MCF 10A (cell line): Measurements from ENCODE around the gene NAA38. TPM values are rescaled to one million over a fixed set of nuclear protein-coding genes. Genes with fewer than 3 reads are reported as not detected.

Experiments
- BruUV-seq: library from RNA; stranded (reverse); fragments of 400-500 nt; replicated peaks from 2 replicates; lab custom pipeline; 2021; lab: Mats Ljungman, UMichigan
- CTCF ChIA-PET: fragments of 300-600 bp; sonication (Branson Sonifier 250); formaldehyde crosslinking; extraction: SDS; loops from one replicate; lab custom pipeline; 2021; ENCODE audit warnings: antibody characterized with exemption, inconsistent platforms; lab: Yijun Ruan, JAX
- POLR2A ChIA-PET: fragments of 300-600, 350-650 bp; sonication (Branson Sonifier 250); formaldehyde crosslinking; extraction: SDS; loops from one replicate; lab custom pipeline; 2020; ENCODE audit warnings: antibody characterized with exemption, inconsistent platforms; lab: Yijun Ruan, JAX
- DNase-seq: peaks from one replicate; pipeline ENCODE4 v3.0.0-alpha.2; 2018; ENCODE audit not compliant: unreplicated experiment
- H3K27ac Mint-ChIP-seq: one replicate; pipeline ENCODE4 v1.8.0; 2022; ENCODE audit warnings: mild to moderate bottlenecking, low read depth, mixed read lengths; ENCODE audit not compliant: unreplicated experiment
- H3K27me3 Mint-ChIP-seq: one replicate; pipeline ENCODE4 v1.8.0; 2022; ENCODE audit warnings: mixed read lengths; ENCODE audit not compliant: insufficient read depth, unreplicated experiment
- H3K36me3 Mint-ChIP-seq: one replicate; pipeline ENCODE4 v1.8.0; 2022; ENCODE audit warnings: mild to moderate bottlenecking, moderate library complexity, mixed read lengths; ENCODE audit not compliant: insufficient read depth, unreplicated experiment
- H3K4me1 Mint-ChIP-seq: one replicate; pipeline ENCODE4 v1.8.0; 2022; ENCODE audit warnings: mixed read lengths; ENCODE audit not compliant: insufficient read depth, unreplicated experiment
- H3K4me3 Mint-ChIP-seq: one replicate; pipeline ENCODE4 v1.8.0; 2022; ENCODE audit warnings: mild to moderate bottlenecking, moderate library complexity, mixed read lengths; ENCODE audit not compliant: unreplicated experiment
- H3K9me3 Mint-ChIP-seq: one replicate; pipeline ENCODE4 v1.8.0; 2022; ENCODE audit warnings: mixed read lengths; ENCODE audit not compliant: unreplicated experiment
- CTCF ChIP-seq: fragments of 200-600 bp; IDR thresholded peaks from one replicate; pipeline ENCODE4 v1.8.0; 2022; ENCODE audit warnings: antibody characterized with exemption, mild to moderate bottlenecking; ENCODE audit not compliant: unreplicated experiment
- intact Hi-C: fragments of 100-400 bp; cut with micrococcal nuclease; formaldehyde crosslinking; loops from 2 replicates; pipeline ENCODE4 v1.14.1; 2022
- total RNA-seq: library from RNA; stranded (reverse); gene quantifications from 2 replicates; pipeline ENCODE4 v1.2.3, GENCODE V29; 2022

The NAA38 gene
- total RNA-seq, 1 experiment from 2014 or later = 83.4 TPM

- DNase-seq = no peak
- no peak for TF ChIP-seq CTCF
- intact Hi-C loops = no loop called here
- no peaks in the 10 kb centered on the region for H3K4me1 Mint-ChIP-seq
- BruUV-seq = no TSS peak
- H3K27ac Mint-ChIP-seq = peak overlapping the region; percentile 46
- CTCF ChIA-PET = no interaction called here
- H3K27me3 Mint-ChIP-seq = no peaks in the 10 kb centered on the region
- POLR2A ChIA-PET = interaction anchor here (0.5 to 2.5 kb wide), 5 partner anchors 8 to 48 kb away, joined by 3 to 23 read pairs (median 4); partner anchors contain the start of genes CYB5D1 and NAA38
- H3K36me3 Mint-ChIP-seq = peaks cover 8% of the 10 kb centered on the region
- no peak overlapping the region for H3K4me3 Mint-ChIP-seq
- H3K9me3 Mint-ChIP-seq = no peaks in the 10 kb centered on the region
Measured at GRCh38 chr17:7884581-7885366, 27.4 kb upstream of the NAA38 start.

DNA sequence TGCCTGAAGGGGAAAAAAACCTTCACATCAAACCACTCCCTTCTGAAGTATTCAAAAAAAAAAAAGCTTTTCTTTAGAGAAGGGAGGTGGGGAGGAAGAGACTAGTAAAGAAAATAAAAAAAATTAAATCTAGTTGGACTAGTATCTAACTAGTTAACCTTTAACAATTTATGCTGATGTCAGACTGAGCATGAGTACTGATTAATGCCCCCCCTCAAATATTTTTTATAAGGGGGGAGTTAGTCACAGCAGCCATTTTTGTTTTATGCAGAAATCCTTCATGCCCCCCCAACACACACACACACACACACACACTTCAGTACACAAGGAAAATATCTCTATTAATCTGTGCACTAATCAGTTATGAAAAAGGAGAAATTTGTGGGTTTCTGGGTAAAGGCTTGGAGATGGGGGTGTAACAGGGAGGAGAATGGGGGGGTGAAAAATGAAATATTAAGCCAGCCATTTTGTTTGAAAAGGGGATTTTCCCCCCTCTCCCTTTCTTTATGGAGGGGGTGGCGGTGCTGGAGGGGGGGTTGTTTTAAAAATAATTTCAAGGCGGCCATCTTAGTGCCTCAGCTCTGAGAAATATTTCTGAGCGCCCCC, 26.5 kb upstream of the NAA38 start:
- Mint-ChIP-seq H3K9me3 (no peaks in the 10 kb centered on the region), H3K27me3 (no peaks in the 10 kb centered on the region), H3K27ac (peak overlapping the region; percentile 46), H3K4me3 (no peak overlapping the region), H3K4me1 (no peaks in the 10 kb centered on the region), H3K36me3 (no peaks in the 10 kb centered on the region)
- no TSS peak for BruUV-seq
- ChIA-PET CTCF (interaction anchor here (0.6 to 1.5 kb wide), 2 partner anchors 10 to 143 kb away, joined by 3 read pairs; no protein-coding TSS in a partner anchor), POLR2A (interaction anchor here (0.6 to 2.5 kb wide), 11 partner anchors 9 to 848 kb away, joined by 3 to 23 read pairs (median 5); partner anchors contain the start of genes CNTROB, NAA38 and SLC16A13)
- no peak for TF ChIP-seq CTCF
- intact Hi-C loops = no loop called here
- DNase-seq = no peak

DNA sequence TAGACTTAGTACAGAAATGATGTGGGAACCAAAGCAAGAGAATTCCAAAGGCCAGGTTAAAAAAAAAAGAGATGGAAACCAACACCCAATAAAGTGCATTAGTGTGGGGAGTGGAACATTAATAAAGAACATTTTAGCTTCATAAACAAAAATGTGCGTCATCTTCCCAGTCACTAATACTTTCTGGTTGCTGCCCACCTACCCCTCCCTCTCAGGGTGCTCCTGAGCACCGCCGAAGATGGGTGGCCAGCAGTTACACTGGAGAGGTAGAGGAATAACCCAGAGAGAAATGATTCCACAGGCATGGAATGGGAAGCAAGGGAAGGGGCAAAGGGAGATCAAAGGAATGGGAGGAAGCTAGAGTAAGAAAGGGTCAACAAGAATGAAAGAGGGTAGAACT, 25.3 kb upstream of the NAA38 start:
- no TSS peak for BruUV-seq
- intact Hi-C loops = no loop called here
- H3K27ac Mint-ChIP-seq = no peak overlapping the region
- TF ChIP-seq CTCF = no peak
- DNase-seq = no peak
- no peaks in the 10 kb centered on the region for H3K36me3 Mint-ChIP-seq
- H3K4me3 Mint-ChIP-seq = no peak overlapping the region
- H3K27me3 Mint-ChIP-seq = no peaks in the 10 kb centered on the region
- H3K9me3 Mint-ChIP-seq = no peaks in the 10 kb centered on the region
- CTCF ChIA-PET = interaction anchor here (0.6 to 1.5 kb wide), 6 partner anchors 9 to 105 kb away, joined by 3 to 8 read pairs (median 3); no protein-coding TSS in a partner anchor
- H3K4me1 Mint-ChIP-seq = no peaks in the 10 kb centered on the region
- POLR2A ChIA-PET = interaction anchor here (0.6 to 2.5 kb wide), 7 partner anchors 8 to 410 kb away, joined by 3 to 23 read pairs (median 8); partner anchors contain the start of gene NAA38

GRCh38 chr17:7882068-7882467, 24.7 kb upstream of the NAA38 start:
- CTCF ChIA-PET = interaction anchor here (1.2 kb wide), 1 partner anchor 19 kb away, joined by 8 read pairs; no protein-coding TSS in a partner anchor
- BruUV-seq = no TSS peak
- POLR2A ChIA-PET = interaction anchor here (1.2 to 2.5 kb wide), 4 partner anchors 14 to 50 kb away, joined by 7 to 23 read pairs (median 8); partner anchors contain the start of gene NAA38
- Mint-ChIP-seq H3K27ac (no peak overlapping the region), H3K9me3 (no peaks in the 10 kb centered on the region), H3K36me3 (no peaks in the 10 kb centered on the region), H3K4me1 (no peaks in the 10 kb centered on the region), H3K4me3 (no peak overlapping the region), H3K27me3 (no peaks in the 10 kb centered on the region)
- no peak for TF ChIP-seq CTCF
- intact Hi-C loops = no loop called here
- DNase-seq = no peak
